ENCODE data around the gene GOLGA6L7. TPM values are rescaled to one million over a fixed set of nuclear protein-coding genes. Genes with fewer than 3 reads are reported as not detected.
A peak's percentile ranks its signal among the peaks of the same experiment; 100 is the strongest.
"Not testable (repeated sequence)": the region's sequence is repeated elsewhere in the genome, so short reads cannot be mapped to it uniquely, and the experiment has no call there.

GOLGA6L7 gene
- total and polyA plus RNA-seq, 2 donors: not detected

DNA sequence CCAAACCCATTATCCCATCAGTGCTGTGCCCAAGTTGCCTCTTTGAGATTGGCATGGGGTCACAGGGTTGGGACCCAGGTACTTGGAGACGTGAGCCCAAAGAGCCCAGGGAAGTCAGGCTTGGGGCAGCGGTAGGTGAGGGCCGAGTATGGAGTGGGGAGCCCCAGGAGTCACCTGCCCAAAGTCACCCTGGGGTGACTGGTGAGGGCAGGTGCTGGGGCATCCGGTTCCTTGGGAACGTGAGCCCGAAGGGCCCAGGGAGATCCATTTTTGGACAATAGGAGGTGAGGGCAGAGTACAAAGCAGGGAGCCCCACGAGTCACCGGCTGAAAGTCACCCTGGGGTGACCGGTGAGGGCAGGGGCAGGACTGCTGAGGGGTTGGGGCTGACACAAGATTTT lies 485 bp downstream of the GOLGA6L7 start:
- H3K4me3 ChIP-seq (ENCODE audit: low read depth, low read length); H3K36me3 ChIP-seq (ENCODE audit: insufficient read depth); H3K4me1 ChIP-seq (ENCODE audit: insufficient read depth); H3K27ac ChIP-seq (ENCODE audit: low read depth); DNase-seq (ENCODE audit: extremely low spot score): not testable (repeated sequence)
- 78% methylated on average over 9 of the region's 9 CpGs for WGBS

DNA sequence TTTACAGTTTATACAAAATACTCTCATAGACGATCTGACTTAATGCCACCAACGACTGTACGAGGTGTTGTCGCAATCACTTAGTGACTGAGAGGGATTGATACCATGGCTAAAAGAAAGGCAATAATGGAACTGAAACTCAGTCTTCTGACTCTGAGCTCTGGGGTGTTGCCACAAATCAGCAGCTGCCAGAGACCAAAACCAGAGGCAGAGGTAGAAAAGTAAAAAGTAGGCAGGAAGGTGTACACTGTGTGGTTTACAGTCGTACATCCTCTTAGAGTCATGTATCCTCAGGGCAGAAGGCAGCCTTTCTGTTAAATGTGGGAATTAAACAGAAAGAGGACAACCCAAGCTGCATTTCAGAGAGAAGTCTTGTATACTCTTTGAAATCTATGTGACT lies 1.2 kb downstream of the GOLGA6L7 start:
- H3K27ac ChIP-seq (ENCODE audit: low read depth); H3K4me3 ChIP-seq (ENCODE audit: low read depth, low read length); H3K36me3 ChIP-seq (ENCODE audit: insufficient read depth); DNase-seq (ENCODE audit: extremely low spot score); H3K4me1 ChIP-seq (ENCODE audit: insufficient read depth): not testable (repeated sequence)
- WGBS: 63% methylated on average over 5 of the region's 5 CpGs

DNA sequence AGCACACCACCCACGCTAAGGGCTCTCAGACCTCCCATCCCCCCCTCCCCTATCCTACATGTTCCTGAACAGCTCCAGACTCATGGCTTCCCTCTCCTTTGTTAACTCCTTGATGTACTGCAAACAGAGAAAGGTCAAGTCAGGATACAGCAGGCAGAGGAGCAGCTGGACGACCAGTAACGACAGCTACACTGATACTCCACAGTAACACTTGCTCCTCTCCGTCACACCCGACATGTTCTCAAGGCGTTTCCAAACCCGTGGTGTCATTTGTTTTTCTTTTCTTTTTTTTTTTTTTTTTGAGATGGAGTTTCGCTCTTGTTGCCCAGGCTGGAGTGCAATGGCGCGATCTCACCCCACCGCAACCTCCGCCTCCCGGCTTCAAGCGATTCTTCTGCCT lies 4.3 kb downstream of the GOLGA6L7 start:
- WGBS: 71% methylated on average over 9 of the region's 14 CpGs
- not testable (repeated sequence) for H3K36me3 ChIP-seq (ENCODE audit: insufficient read depth); DNase-seq (ENCODE audit: extremely low spot score); H3K27ac ChIP-seq (ENCODE audit: low read depth); H3K4me3 ChIP-seq (ENCODE audit: low read depth, low read length); H3K4me1 ChIP-seq (ENCODE audit: insufficient read depth)

GRCh38 chr15:28843520-28843919 lies 4.9 kb downstream of the GOLGA6L7 start:
- WGBS: 96% methylated on average over 12 of the region's 12 CpGs
- DNase-seq (ENCODE audit: extremely low spot score); H3K4me1 ChIP-seq (ENCODE audit: insufficient read depth); H3K27ac ChIP-seq (ENCODE audit: low read depth); H3K36me3 ChIP-seq (ENCODE audit: insufficient read depth); H3K4me3 ChIP-seq (ENCODE audit: low read depth, low read length): not testable (repeated sequence)

DNA sequence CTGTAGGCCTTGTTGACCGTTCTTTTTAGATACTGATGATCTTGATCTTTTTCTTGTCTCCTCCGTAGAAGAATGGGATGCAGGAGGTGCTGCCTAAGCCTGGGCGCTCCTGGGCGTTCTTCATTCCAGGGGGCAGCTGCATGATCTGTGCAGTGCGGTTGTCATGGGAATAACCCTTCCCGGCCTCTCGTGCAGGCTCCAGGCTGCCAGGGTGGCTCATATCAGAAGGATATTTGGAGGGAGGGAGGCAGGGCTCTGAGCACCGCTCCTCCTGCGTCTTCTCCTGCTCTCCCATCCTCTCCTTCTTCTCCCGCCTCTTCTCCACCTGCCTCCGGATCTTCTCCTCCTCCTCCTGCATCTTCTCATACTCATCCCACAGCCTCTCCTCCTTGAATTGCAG lies 6.2 kb downstream of the GOLGA6L7 start:
- WGBS: 77% methylated on average over 11 of the region's 11 CpGs
- not testable (repeated sequence) for H3K4me1 ChIP-seq (ENCODE audit: insufficient read depth); H3K27ac ChIP-seq (ENCODE audit: low read depth); H3K4me3 ChIP-seq (ENCODE audit: low read depth, low read length); DNase-seq (ENCODE audit: extremely low spot score); H3K36me3 ChIP-seq (ENCODE audit: insufficient read depth)

DNA sequence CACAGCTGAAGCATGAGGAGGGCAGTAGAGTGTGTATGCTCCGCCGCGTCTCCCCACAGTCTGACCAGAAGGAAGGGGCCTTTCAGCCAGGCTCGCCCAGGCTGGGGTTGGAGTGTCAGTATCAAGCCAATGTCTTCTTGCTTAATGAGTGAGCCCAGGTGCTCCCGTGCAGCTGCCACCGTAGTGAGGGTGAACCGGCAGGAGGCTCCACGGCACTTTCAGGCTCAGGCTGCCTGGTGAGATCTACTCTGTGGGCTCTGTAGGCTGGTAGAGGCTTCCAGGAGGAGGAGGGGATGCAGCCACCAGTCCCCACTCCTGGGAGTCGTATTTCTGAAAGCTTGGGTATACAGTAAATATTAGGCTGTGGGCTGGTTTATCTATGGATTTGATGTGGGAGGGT lies 8.2 kb downstream of the GOLGA6L7 start:
- H3K4me3 ChIP-seq (ENCODE audit: low read depth, low read length); H3K27ac ChIP-seq (ENCODE audit: low read depth); DNase-seq (ENCODE audit: extremely low spot score); H3K4me1 ChIP-seq (ENCODE audit: insufficient read depth); H3K36me3 ChIP-seq (ENCODE audit: insufficient read depth): not testable (repeated sequence)
- 76% methylated on average over 8 of the region's 9 CpGs for WGBS

DNA sequence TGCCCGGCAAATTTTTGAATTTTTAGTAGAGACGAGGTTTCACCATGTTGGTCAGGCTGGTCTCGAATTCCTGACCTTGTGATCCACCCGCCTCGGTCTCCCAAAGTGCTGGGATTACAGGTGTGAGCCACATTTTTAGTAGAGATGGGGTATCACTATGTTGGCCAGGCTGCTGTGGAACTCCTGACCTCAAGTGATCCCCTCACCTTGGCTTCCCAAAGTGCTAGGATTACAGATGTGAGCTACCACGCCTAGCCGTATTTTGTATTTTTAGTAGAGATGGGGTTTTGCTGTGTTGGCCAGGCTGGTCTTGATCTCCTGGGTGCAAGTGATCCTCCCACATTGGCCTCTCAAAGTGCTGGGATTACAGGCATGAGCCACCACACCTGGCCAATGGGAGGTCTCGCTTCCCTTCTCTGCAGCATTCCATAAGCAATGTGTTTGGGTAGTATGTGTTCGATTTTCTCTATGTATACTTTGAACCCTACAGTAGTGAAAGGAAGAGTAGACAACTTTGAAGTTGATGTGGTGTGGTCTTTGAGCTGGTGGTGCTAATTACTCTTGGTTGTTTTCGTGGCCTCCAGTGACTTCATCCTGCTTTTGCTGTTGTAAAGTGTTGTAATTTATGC lies 13.4 kb downstream of the GOLGA6L7 start:
- not testable (repeated sequence) for H3K36me3 ChIP-seq (ENCODE audit: insufficient read depth)
- 92% methylated on average over 10 of the region's 10 CpGs for WGBS

GRCh38 chr15:28831897-28832587 lies 16.4 kb downstream of the GOLGA6L7 start:
- not testable (repeated sequence) for H3K4me3 ChIP-seq (ENCODE audit: low read depth, low read length); H3K4me1 ChIP-seq (ENCODE audit: insufficient read depth); H3K36me3 ChIP-seq (ENCODE audit: insufficient read depth); H3K27ac ChIP-seq (ENCODE audit: low read depth)
- WGBS: 4% methylated on average over 56 of the region's 56 CpGs
- DNase-seq (ENCODE audit: extremely low spot score): peak; percentile 2

More for the DNA sequence above, 13.4 kb downstream of the GOLGA6L7 start:
- not testable (repeated sequence) for H3K4me3 ChIP-seq (ENCODE audit: low read depth, low read length); H3K4me1 ChIP-seq (ENCODE audit: insufficient read depth); H3K27ac ChIP-seq (ENCODE audit: low read depth); DNase-seq (ENCODE audit: extremely low spot score)

GRCh38 chr15:28821420-28821819 lies 27.0 kb downstream of the GOLGA6L7 start:
- 65% methylated on average over 2 of the region's 2 CpGs for WGBS
- not testable (repeated sequence) for H3K36me3 ChIP-seq (ENCODE audit: insufficient read depth); DNase-seq (ENCODE audit: extremely low spot score); H3K27ac ChIP-seq (ENCODE audit: low read depth); H3K4me1 ChIP-seq (ENCODE audit: insufficient read depth); H3K4me3 ChIP-seq (ENCODE audit: low read depth, low read length)

GRCh38 chr15:28819930-28820295 lies 28.5 kb downstream of the GOLGA6L7 start:
- not testable (repeated sequence) for H3K4me1 ChIP-seq (ENCODE audit: insufficient read depth); H3K4me3 ChIP-seq (ENCODE audit: low read depth, low read length); DNase-seq (ENCODE audit: extremely low spot score); H3K36me3 ChIP-seq (ENCODE audit: insufficient read depth); H3K27ac ChIP-seq (ENCODE audit: low read depth)
- WGBS: no CpG with 5 or more reads among the region's 3 CpGs

DNA sequence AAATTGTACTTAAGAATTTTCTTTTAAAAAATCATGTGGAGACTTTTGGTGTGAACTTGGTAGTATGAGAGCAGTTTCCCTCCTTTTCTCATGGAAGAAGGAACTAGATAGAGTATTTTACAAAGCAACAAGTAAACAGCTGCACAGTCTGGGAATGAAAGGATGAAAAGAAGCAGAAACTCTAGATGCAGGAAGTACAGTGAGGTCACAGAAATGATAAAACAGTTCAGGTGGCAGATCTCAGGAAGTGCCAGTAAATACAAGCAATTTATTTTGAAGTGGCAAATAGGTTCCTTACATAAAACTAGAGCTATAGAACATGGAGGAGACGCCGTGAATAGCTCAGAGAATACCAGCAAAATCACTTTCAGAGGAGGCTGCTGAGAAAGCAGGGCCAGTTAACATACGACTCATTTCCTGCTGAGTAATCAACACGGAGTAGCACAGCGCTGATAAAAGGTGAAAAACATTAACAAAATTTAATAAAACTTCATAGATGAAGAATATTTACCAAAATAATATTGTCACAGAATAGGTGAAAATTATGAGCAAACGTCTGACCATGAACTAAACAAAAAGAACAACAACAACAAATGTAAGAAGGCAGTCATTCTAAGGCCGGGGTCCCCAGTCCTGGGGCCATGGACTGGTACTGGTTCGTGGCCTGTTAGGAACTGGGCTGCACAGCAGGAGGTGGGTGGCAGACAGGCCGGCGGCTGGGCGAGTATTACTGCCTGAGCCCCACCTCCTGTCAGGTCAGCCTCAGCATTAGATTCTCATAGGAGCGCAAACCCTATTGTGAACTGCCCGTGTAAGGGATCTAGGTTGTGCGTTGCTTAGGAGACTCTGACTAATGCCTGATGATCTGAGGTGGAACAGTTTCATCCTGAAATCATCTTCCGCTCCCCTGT lies 29.2 kb downstream of the GOLGA6L7 start:
- not testable (repeated sequence) for H3K4me3 ChIP-seq (ENCODE audit: low read depth, low read length); H3K27ac ChIP-seq (ENCODE audit: low read depth); DNase-seq (ENCODE audit: extremely low spot score); H3K4me1 ChIP-seq (ENCODE audit: insufficient read depth); H3K36me3 ChIP-seq (ENCODE audit: insufficient read depth)
- 65% methylated on average over 10 of the region's 15 CpGs for WGBS

DNA sequence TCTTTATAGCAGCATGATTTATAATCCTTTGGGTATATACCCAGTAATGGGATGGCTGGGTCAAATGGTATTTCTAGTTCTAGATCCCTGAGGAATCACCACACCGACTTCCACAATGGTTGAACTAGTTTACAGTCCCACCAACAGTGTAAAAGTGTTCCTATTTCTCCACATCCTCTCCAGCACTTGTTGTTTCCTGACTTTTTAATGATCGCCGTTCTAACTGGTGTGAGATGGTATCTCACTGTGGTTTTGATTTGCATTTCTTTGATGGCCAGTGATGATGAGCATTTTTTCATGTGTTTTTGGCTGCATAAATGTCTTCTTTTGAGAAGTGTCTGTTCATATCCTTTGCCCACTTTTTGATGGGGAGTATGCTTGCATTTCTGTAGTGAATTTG lies 30.3 kb downstream of the GOLGA6L7 start:
- H3K4me1 ChIP-seq (ENCODE audit: insufficient read depth); H3K27ac ChIP-seq (ENCODE audit: low read depth); DNase-seq (ENCODE audit: extremely low spot score); H3K36me3 ChIP-seq (ENCODE audit: insufficient read depth); H3K4me3 ChIP-seq (ENCODE audit: low read depth, low read length): not testable (repeated sequence)
- WGBS: 89% methylated on average over 2 of the region's 3 CpGs

GRCh38 chr15:28814059-28814458 lies 34.4 kb downstream of the GOLGA6L7 start:
- not testable (repeated sequence) for H3K36me3 ChIP-seq (ENCODE audit: insufficient read depth); H3K4me3 ChIP-seq (ENCODE audit: low read depth, low read length); H3K27ac ChIP-seq (ENCODE audit: low read depth); DNase-seq (ENCODE audit: extremely low spot score); H3K4me1 ChIP-seq (ENCODE audit: insufficient read depth)

DNA sequence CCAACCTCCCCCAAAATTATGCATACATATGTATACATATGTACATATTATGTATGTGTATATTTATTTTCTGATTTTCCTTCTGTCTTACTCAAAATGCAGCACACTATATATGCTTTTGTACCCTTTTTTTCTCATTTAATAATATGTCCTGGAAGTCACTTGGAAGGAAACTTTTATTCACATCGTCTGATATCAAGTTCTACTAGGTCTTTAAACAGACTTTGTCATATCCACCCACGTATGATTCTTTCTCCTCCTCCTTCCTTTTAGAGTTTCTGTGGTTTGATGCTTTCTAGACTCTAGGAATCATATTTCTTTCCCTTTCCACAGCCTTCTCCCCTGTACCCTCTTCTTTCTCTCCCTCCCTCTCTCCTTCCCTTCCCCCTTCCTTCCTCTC lies 35.1 kb downstream of the GOLGA6L7 start:
- not testable (repeated sequence) for H3K27ac ChIP-seq (ENCODE audit: low read depth); H3K4me3 ChIP-seq (ENCODE audit: low read depth, low read length); H3K36me3 ChIP-seq (ENCODE audit: insufficient read depth); DNase-seq (ENCODE audit: extremely low spot score); H3K4me1 ChIP-seq (ENCODE audit: insufficient read depth)
- 62% methylated on average over 1 of the region's 2 CpGs for WGBS
